Chondrocyte (in vitro differentiated cells): ENCODE results near the gene LAPTM5. TPM values are rescaled to one million over a fixed set of nuclear protein-coding genes. Genes with fewer than 3 reads are reported as not detected.

ENCODE experiments used
- DNase-seq: peaks from one replicate; pipeline ENCODE4 v3.0.0; 2021; ENCODE audit warnings: mixed read lengths, low spot score
- H3K27ac Mint-ChIP-seq: one replicate; pipeline ENCODE4 v1.8.0; 2021; ENCODE audit warnings: mild to moderate bottlenecking, moderate library complexity, mixed read lengths; ENCODE audit not compliant: unreplicated experiment
- H3K27me3 Mint-ChIP-seq: 2 replicates; pipeline ENCODE4 v1.8.0; 2021; ENCODE audit warnings: low read depth, mixed read lengths
- H3K36me3 Mint-ChIP-seq: 2 replicates; pipeline ENCODE4 v1.8.0; 2021; ENCODE audit warnings: low read depth, mixed read lengths
- H3K4me1 Mint-ChIP-seq: 2 replicates; pipeline ENCODE4 v1.8.0; 2021; ENCODE audit warnings: low read depth, mild to moderate bottlenecking, mixed read lengths
- H3K4me3 Mint-ChIP-seq: one replicate; pipeline ENCODE4 v1.8.0; 2021; ENCODE audit warnings: mild to moderate bottlenecking, moderate library complexity, mixed read lengths; ENCODE audit not compliant: unreplicated experiment
- H3K9me3 Mint-ChIP-seq: 2 replicates; pipeline ENCODE4 v1.8.0; 2021; ENCODE audit warnings: low read depth, mixed read lengths
- total RNA-seq: library from RNA; stranded (reverse); gene quantifications from 3 replicates; pipeline ENCODE4 v1.2.1, GENCODE V29; 2021
- TF ChIP-seq, protein P1 (sequence below): fragments of 200-600 bp; sonication (generic); IDR thresholded peaks from 2 replicates; pipeline ENCODE4 v1.5.0; 2021; ENCODE audit warnings: antibody characterized with exemption, mild to moderate bottlenecking, moderate library complexity

LAPTM5 gene
- total RNA-seq, 1 donor from 2014 or later: not detected

DNA sequence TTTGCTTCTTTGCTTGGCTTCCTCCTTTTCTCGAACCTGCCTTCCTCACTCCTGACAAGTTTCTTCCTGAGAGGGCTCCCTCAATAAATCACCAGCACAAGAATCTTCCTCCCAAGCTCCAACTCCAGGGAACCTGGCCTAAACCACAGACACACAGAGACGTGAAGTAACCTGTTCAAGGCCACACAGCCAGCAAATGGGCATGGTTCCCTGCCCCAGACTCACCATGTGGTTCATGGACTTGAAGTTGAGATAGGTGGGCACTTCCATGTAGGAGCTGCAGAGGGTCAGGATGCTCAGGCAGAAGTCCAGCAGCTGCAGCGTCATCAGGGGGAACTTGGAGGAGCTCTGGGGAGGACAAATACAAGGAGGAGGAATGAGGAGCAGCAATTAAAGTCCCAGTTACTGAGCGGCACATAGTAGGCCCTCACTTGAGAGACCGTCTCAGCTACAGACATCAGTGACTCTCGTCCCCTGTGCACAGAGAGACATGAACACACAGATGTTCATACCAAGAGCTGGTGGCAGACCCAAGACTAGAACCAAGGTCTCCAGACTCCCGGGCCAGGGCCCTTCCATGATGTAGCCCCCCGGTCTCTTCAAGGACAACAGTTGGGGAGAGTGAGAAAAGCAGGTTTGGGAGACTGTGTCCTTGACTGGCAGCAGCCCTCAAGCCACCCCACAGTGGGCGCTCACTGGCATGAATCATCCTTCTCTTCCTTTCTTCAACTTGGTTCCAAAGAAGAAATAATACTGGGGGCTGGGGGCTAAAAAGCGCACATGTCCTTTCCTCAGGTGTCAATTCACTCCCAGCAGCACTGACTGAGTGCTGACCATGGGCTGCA lies 18.6 kb downstream of the LAPTM5 start:
- no peak for DNase-seq

DNA sequence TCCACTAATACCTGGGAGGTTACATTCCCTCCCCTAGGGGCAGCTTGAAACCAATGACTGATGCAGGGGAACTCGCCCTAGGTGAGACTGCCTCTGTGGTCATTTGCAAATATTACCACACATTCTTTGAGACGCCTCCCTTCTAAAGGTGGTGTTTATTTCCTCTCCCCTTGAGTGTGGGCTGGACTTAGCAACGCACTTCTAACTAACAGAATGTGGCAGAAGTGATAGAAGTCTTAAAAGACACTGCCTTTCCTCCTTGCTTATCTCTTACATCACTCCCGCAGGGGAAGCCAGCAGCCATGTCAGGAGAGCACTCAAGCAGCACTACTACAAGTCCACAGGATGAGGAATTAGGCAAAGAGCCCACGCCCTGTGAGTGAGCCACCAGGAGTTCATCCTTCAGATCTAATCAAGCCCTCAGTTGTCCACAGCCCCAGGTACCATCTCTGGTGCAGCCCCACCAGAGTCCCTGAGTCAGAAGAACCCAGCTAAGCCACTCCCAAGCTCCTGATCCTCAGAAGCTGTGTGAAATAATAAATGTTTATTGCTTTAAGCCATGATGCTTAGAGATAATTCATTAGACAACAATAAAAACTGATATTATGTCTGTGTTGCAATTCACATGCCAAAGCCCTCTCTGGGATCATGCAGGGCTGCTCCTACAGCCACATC lies 19.4 kb downstream of the LAPTM5 start:
- Mint-ChIP-seq H3K9me3 (peaks cover 3% of the 10 kb centered on the region), H3K36me3 (no peaks in the 10 kb centered on the region), H3K27me3 (peaks cover 10% of the 10 kb centered on the region), H3K4me1 (no peaks in the 10 kb centered on the region), H3K27ac (no peak overlapping the region), H3K4me3 (no peak overlapping the region)
- no peak for DNase-seq
- TF ChIP-seq, protein P1, sequence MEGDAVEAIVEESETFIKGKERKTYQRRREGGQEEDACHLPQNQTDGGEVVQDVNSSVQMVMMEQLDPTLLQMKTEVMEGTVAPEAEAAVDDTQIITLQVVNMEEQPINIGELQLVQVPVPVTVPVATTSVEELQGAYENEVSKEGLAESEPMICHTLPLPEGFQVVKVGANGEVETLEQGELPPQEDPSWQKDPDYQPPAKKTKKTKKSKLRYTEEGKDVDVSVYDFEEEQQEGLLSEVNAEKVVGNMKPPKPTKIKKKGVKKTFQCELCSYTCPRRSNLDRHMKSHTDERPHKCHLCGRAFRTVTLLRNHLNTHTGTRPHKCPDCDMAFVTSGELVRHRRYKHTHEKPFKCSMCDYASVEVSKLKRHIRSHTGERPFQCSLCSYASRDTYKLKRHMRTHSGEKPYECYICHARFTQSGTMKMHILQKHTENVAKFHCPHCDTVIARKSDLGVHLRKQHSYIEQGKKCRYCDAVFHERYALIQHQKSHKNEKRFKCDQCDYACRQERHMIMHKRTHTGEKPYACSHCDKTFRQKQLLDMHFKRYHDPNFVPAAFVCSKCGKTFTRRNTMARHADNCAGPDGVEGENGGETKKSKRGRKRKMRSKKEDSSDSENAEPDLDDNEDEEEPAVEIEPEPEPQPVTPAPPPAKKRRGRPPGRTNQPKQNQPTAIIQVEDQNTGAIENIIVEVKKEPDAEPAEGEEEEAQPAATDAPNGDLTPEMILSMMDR: no peak

More for the DNA sequence above, 18.6 kb downstream of the LAPTM5 start:
- no peaks in the 10 kb centered on the region for H3K4me1 Mint-ChIP-seq
- H3K36me3 Mint-ChIP-seq: no peaks in the 10 kb centered on the region
- H3K27me3 Mint-ChIP-seq: peaks cover 10% of the 10 kb centered on the region
- no peak overlapping the region for H3K27ac Mint-ChIP-seq
- H3K4me3 Mint-ChIP-seq: no peak overlapping the region
- TF ChIP-seq, protein P1: no peak
- H3K9me3 Mint-ChIP-seq: peaks cover 3% of the 10 kb centered on the region

DNA sequence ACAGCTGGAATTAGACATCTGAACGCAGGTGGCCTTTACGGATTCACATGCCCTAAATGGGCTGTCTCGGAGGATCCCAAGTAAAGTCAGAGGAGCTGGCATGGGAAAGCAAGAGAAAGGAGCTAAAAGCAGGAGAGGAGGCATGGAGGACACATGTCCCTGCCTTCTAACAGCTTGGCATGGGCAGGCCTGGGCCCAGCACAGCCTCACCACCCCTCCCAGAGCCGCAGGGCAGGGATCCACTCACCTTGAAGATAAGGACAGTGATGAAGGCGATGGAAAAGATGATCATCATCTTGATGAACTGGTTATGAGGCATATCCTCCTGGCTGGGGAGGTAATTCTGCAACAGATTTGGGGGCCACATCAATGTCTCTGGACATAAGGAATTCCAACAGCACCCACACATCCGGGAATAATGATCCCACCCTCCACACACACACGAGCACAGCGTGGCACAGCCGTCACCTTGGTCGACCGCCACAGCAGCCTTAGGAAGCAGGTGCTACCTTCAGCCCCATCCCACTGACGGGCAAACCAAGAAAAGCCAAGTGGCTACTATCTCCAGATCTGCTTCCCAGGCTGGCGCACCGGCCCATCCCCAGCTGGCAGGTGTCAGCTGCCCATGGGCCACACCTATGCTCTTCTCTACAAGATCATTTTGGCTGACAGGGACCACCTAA lies 20.1 kb downstream of the LAPTM5 start:
- H3K9me3 Mint-ChIP-seq: peaks cover 3% of the 10 kb centered on the region
- DNase-seq: no peak
- H3K4me1 Mint-ChIP-seq: no peaks in the 10 kb centered on the region
- no peaks in the 10 kb centered on the region for H3K36me3 Mint-ChIP-seq
- H3K27me3 Mint-ChIP-seq: peaks cover 10% of the 10 kb centered on the region
- TF ChIP-seq, protein P1: no peak
- H3K4me3 Mint-ChIP-seq: no peak overlapping the region
- no peak overlapping the region for H3K27ac Mint-ChIP-seq

DNA sequence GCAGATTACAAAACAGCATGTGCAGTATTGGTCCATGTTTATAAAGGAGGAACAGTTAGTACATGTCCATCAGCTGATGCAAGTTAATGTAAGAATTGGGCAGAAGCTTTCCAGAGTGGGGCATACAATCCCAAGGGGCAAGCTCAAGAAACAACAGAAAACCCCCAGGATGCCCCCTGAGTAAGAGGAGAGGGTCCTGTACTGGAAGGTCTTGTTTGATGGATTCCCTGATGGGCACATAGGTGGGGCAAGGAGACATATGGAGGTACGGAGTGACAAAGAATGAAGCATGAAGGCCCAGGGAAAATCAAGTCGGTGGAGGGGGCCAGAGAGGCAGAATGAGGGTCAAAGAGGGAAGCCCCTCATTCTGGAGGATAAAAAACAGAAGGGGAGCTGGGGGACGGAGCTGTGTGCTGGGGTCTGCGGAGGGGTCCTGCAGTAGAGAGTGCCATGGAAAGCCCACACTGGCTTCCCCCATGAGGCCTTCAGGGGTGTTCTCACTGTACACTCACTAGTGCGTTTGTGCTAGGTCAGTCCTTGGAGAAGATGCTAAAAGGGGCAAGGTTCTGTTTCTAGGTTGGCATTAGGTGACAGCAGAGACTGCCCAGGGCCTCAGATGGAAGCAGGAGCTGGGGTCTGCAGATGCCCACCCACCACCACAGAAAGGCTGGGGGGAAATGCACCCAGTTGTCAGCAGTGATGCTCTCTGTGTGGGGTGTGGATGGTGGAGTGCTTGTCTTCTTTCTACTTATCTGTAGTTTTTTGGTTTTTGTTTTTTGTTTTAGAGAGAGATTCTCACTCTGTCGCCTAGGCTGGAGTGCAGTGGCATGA lies 21.7 kb downstream of the LAPTM5 start:
- Mint-ChIP-seq H3K36me3 (no peaks in the 10 kb centered on the region), H3K4me3 (no peak overlapping the region), H3K27ac (no peak overlapping the region), H3K4me1 (no peaks in the 10 kb centered on the region), H3K9me3 (peaks cover 3% of the 10 kb centered on the region), H3K27me3 (peaks cover 3% of the 10 kb centered on the region)
- no peak for DNase-seq
- TF ChIP-seq, protein P1: no peak
